IPS DF 6.9 (cell line): ENCODE measurements around the gene TIMM23B.
"Not testable (repeated sequence)": the region's sequence is repeated elsewhere in the genome, so short reads cannot be mapped to it uniquely, and the experiment has no call there.

Experiments
- DNase-seq: peaks from one replicate; pipeline ENCODE4 v3.0.0-alpha.2; 2013; ENCODE audit warnings: low read depth, low spot score
- H3K27ac ChIP-seq: one replicate; pipeline ENCODE4 v1.5.1; 2013; ENCODE audit warnings: low read length, control low read depth
- H3K27me3 ChIP-seq: 2 replicates; pipeline ENCODE4 v1.6.1; 2013; ENCODE audit warnings: mild to moderate bottlenecking, low read length; ENCODE audit not compliant: control insufficient read depth, insufficient read depth
- H3K36me3 ChIP-seq: 2 replicates; pipeline ENCODE4 v1.6.1; 2013; ENCODE audit warnings: low read length; ENCODE audit not compliant: control insufficient read depth, insufficient read depth
- H3K4me1 ChIP-seq: 2 replicates; pipeline ENCODE4 v1.6.1; 2013; ENCODE audit warnings: low read length; ENCODE audit not compliant: control insufficient read depth, insufficient read depth
- H3K4me3 ChIP-seq: 2 replicates; pipeline ENCODE4 v1.5.1; 2013; ENCODE audit warnings: mild to moderate bottlenecking, low read length
- H3K9me3 ChIP-seq: 2 replicates; pipeline ENCODE4 v1.6.1; 2013; ENCODE audit warnings: low read length, inconsistent platforms; ENCODE audit not compliant: control insufficient read depth, insufficient read depth
- WGBS: extraction: QIAGEN DNeasy Blood & Tissue Kit; methylation state at CpG from one replicate; pipeline ENCODE4 v1.1.7; 2013; ENCODE audit warnings: mixed read lengths, missing lambda C conversion rate; ENCODE audit not compliant: insufficient read length, insufficient coverage; 5-methylcytosine and 5-hydroxymethylcytosine counted together

The TIMM23B gene

GRCh38 chr10:49931276-49931675 lies 10.6 kb upstream of the TIMM23B start:
- H3K9me3 ChIP-seq, H3K36me3 ChIP-seq, H3K27ac ChIP-seq, DNase-seq, H3K4me3 ChIP-seq, H3K4me1 ChIP-seq, H3K27me3 ChIP-seq: not testable (repeated sequence)
- WGBS: no CpG with 5 or more reads among the region's 5 CpGs

- not testable (repeated sequence) for H3K4me3 ChIP-seq, H3K27ac ChIP-seq, DNase-seq, H3K4me1 ChIP-seq, H3K36me3 ChIP-seq, H3K9me3 ChIP-seq, H3K27me3 ChIP-seq
- no CpG with 5 or more reads among the region's 7 CpGs for WGBS
Observed at GRCh38 chr10:49931959-49932728, 9.7 kb upstream of the TIMM23B start.

- H3K36me3 ChIP-seq, DNase-seq, H3K27ac ChIP-seq, H3K4me1 ChIP-seq, H3K27me3 ChIP-seq, H3K9me3 ChIP-seq: not testable (repeated sequence)
- WGBS: no CpG with 5 or more reads among the region's 12 CpGs
- peak overlapping the region; percentile 97 for H3K4me3 ChIP-seq
Observed at GRCh38 chr10:49942339-49942705, 469 bp downstream of the TIMM23B start.

- not testable (repeated sequence) for H3K36me3 ChIP-seq, H3K4me1 ChIP-seq, H3K27ac ChIP-seq, H3K9me3 ChIP-seq, H3K4me3 ChIP-seq, DNase-seq, H3K27me3 ChIP-seq
- no CpG with 5 or more reads among the region's 2 CpGs for WGBS
Observed at GRCh38 chr10:49943607-49944006, 1.8 kb downstream of the TIMM23B start.

GRCh38 chr10:49948142-49948541 lies 6.3 kb downstream of the TIMM23B start:
- WGBS: no CpG with 5 or more reads among the region's 2 CpGs
- H3K4me1 ChIP-seq, H3K9me3 ChIP-seq, H3K27ac ChIP-seq, DNase-seq, H3K27me3 ChIP-seq, H3K4me3 ChIP-seq, H3K36me3 ChIP-seq: not testable (repeated sequence)

- not testable (repeated sequence) for H3K36me3 ChIP-seq, H3K4me1 ChIP-seq, H3K4me3 ChIP-seq, H3K9me3 ChIP-seq, H3K27me3 ChIP-seq, H3K27ac ChIP-seq, DNase-seq
- WGBS: no CpG with 5 or more reads among the region's 2 CpGs
Observed at GRCh38 chr10:49948737-49949136, 6.9 kb downstream of the TIMM23B start.

- H3K27ac ChIP-seq, DNase-seq, H3K36me3 ChIP-seq, H3K4me1 ChIP-seq, H3K27me3 ChIP-seq, H3K9me3 ChIP-seq, H3K4me3 ChIP-seq: not testable (repeated sequence)
- no CpG with 5 or more reads among the region's 3 CpGs for WGBS
Observed at GRCh38 chr10:49952006-49952405, 10.2 kb downstream of the TIMM23B start.

- not testable (repeated sequence) for H3K4me1 ChIP-seq, DNase-seq, H3K27ac ChIP-seq, H3K27me3 ChIP-seq, H3K4me3 ChIP-seq, H3K36me3 ChIP-seq, H3K9me3 ChIP-seq
- no CpG with 5 or more reads among the region's 3 CpGs for WGBS
Observed at GRCh38 chr10:49953122-49953521, 11.3 kb downstream of the TIMM23B start.

- not testable (repeated sequence) for H3K36me3 ChIP-seq, H3K9me3 ChIP-seq, H3K27me3 ChIP-seq, H3K4me1 ChIP-seq, H3K27ac ChIP-seq, H3K4me3 ChIP-seq, DNase-seq
- WGBS: no CpG with 5 or more reads among the region's 37 CpGs
Observed at GRCh38 chr10:49970331-49970857, 28.5 kb downstream of the TIMM23B start.

GRCh38 chr10:49971466-49971865 lies 29.6 kb downstream of the TIMM23B start:
- not testable (repeated sequence) for H3K36me3 ChIP-seq
- no CpG with 5 or more reads among the region's 2 CpGs for WGBS

GRCh38 chr10:49972094-49972493 lies 30.2 kb downstream of the TIMM23B start:
- not testable (repeated sequence) for H3K36me3 ChIP-seq, H3K9me3 ChIP-seq, H3K27me3 ChIP-seq, H3K27ac ChIP-seq, H3K4me1 ChIP-seq, H3K4me3 ChIP-seq, DNase-seq
- WGBS: no CpG with 5 or more reads among the region's 3 CpGs

More at GRCh38 chr10:49971466-49971865, 29.6 kb downstream of the TIMM23B start:
- not testable (repeated sequence) for DNase-seq, H3K9me3 ChIP-seq, H3K4me3 ChIP-seq, H3K27ac ChIP-seq, H3K27me3 ChIP-seq, H3K4me1 ChIP-seq
